SK-N-SH (cell line): ENCODE measurements around the gene PCNX2. TPM values are rescaled to one million over a fixed set of nuclear protein-coding genes. Genes with fewer than 3 reads are reported as not detected.

Experiments used
- CTCF ChIA-PET: fragments of 300-600, 350-600 bp; formaldehyde crosslinking; extraction: SDS; loops from one replicate; lab custom pipeline; 2021; lab: Yijun Ruan, JAX
- POLR2A ChIA-PET: fragments of 350-600 bp; sonication (Branson Sonifier 250); formaldehyde crosslinking; extraction: SDS; loops from one replicate; lab custom pipeline; 2020; ENCODE audit warnings: antibody characterized with exemption, inconsistent platforms; lab: Yijun Ruan, JAX
- DNase-seq: peaks from one replicate; pipeline ENCODE4 v3.0.0; 2012
- H2AFZ ChIP-seq: fragments of 200-600 bp; sonication (generic); 2 replicates; pipeline ENCODE4 v1.8.1; 2016; ENCODE audit warnings: antibody characterized with exemption, mild to moderate bottlenecking, low read depth
- H3F3A ChIP-seq: fragments of 200-600 bp; sonication (generic); replicated peaks from 2 replicates; pipeline ENCODE3; 2016; ENCODE audit warnings: antibody characterized with exemption, mild to moderate bottlenecking; ENCODE audit not compliant: insufficient read depth
- H3K27ac ChIP-seq, 2 experiments: fragments of 200-500 bp in 1 of 2; fragments of 200-600 bp in 1 of 2; sonication (Bioruptor generic) in 1 of 2; sonication (generic), shearing (Covaris generic) in 1 of 2; 2 replicates each; pipeline versions ENCODE4 v1.5.1 to v1.6.1; 2014 to 2016; ENCODE audit warnings: low read depth in 2 of 2, inconsistent platforms in 1 of 2, low read length in 1 of 2, mild to moderate bottlenecking in 1 of 2, mixed read lengths in 1 of 2
- H3K27me3 ChIP-seq: fragments of 200-600 bp; sonication (generic), shearing (Covaris generic); 2 replicates; pipeline ENCODE4 v1.6.1; 2016; ENCODE audit warnings: mixed run types; ENCODE audit not compliant: insufficient read depth
- H3K36me3 ChIP-seq, 2 experiments: fragments of 200-500 bp in 1 of 2; fragments of 200-600 bp in 1 of 2; sonication (Bioruptor generic) in 1 of 2; sonication (generic) in 1 of 2; replicated peaks in 1 of 2; 2 replicates each; pipeline versions ENCODE3 to v1.5.1; 2014 to 2016; ENCODE audit warnings: low read length in 1 of 2, mild to moderate bottlenecking in 1 of 2; ENCODE audit not compliant: insufficient read depth in 2 of 2, control insufficient read depth in 1 of 2
- H3K4me1 ChIP-seq, 2 experiments: fragments of 200-500 bp in 1 of 2; fragments of 200-600 bp in 1 of 2; sonication (Bioruptor generic) in 1 of 2; sonication (generic), shearing (Covaris generic) in 1 of 2; 2 replicates each; pipeline versions ENCODE4 v1.5.1 to v1.6.1; 2014 to 2016; ENCODE audit warnings: low read depth in 1 of 2, low read length in 1 of 2, mixed run types in 1 of 2; ENCODE audit not compliant: insufficient read depth in 2 of 2, control insufficient read depth in 1 of 2
- H3K4me2 ChIP-seq: fragments of 200-600 bp; sonication (generic), shearing (Covaris generic); 2 replicates; pipeline ENCODE4 v1.6.1; 2017; ENCODE audit warnings: mixed run types
- H3K4me3 ChIP-seq, 2 experiments: fragments of 200-500 bp in 1 of 2; fragments of 200-600 bp in 1 of 2; sonication (Bioruptor generic) in 1 of 2; sonication (generic), shearing (Covaris generic) in 1 of 2; 2 replicates each; pipeline versions ENCODE4 v1.5.1 to v1.8.1; 2014 to 2016; ENCODE audit warnings: low read depth in 2 of 2, inconsistent platforms in 1 of 2, low read length in 1 of 2, mild to moderate bottlenecking in 1 of 2, mixed read lengths in 1 of 2, moderate library complexity in 1 of 2
- H3K79me2 ChIP-seq: fragments of 200-600 bp; sonication (generic); 2 replicates; pipeline ENCODE4 v1.8.1; 2017; ENCODE audit warnings: mild to moderate bottlenecking; ENCODE audit not compliant: insufficient read depth
- H3K9ac ChIP-seq: fragments of 200-600 bp; sonication (generic); 2 replicates; pipeline ENCODE4 v1.6.1; 2017; ENCODE audit warnings: mixed run types
- H3K9me2 ChIP-seq: fragments of 200-600 bp; sonication (generic); 2 replicates; pipeline ENCODE4 v1.6.1; 2017; ENCODE audit warnings: mixed run types
- H3K9me3 ChIP-seq: fragments of 200-600 bp; sonication (generic); 2 replicates; pipeline ENCODE4 v1.6.1; 2017; ENCODE audit warnings: mixed run types, mild to moderate bottlenecking, moderate library complexity
- H4K20me1 ChIP-seq: fragments of 200-600 bp; sonication (generic); 2 replicates; pipeline ENCODE4 v1.6.1; 2017; ENCODE audit warnings: mild to moderate bottlenecking, mixed run types; ENCODE audit not compliant: insufficient read depth
- CHD2 ChIP-seq: fragments of 150-350 bp; IDR thresholded peaks from 2 replicates; pipeline ENCODE4 v1.6.1; 2018; ENCODE audit warnings: low read length; ENCODE audit not compliant: partially characterized antibody
- EP300 ChIP-seq, 2 experiments: IDR thresholded peaks; 2 replicates each; pipeline versions ENCODE4 v1.4.0 to v1.6.1; 2012; ENCODE audit warnings: borderline replicate concordance in 1 of 2, low read depth in 1 of 2, low read length in 1 of 2
- EZH2phosphoT487 ChIP-seq: fragments of 200-600 bp; sonication (generic); IDR thresholded peaks from 2 replicates; pipeline ENCODE4 v1.6.1; 2017; ENCODE audit warnings: low read depth, mixed run types, mild to moderate bottlenecking, antibody characterized with exemption, moderate library complexity, borderline replicate concordance
- GATA2 ChIP-seq: sonication (generic); formaldehyde crosslinking; IDR thresholded peaks from 2 replicates; pipeline ENCODE4 v1.5.0; 2020; ENCODE audit warnings: mild to moderate bottlenecking, missing genetic modification reagents
- JUND ChIP-seq: IDR thresholded peaks from 2 replicates; pipeline ENCODE4 v1.4.0; 2012
- POLR2AphosphoS5 ChIP-seq: IDR thresholded peaks from 2 replicates; pipeline ENCODE4 v1.6.1; 2012; ENCODE audit warnings: low read depth, low read length
- RCOR1 ChIP-seq: fragments of 150-350 bp; IDR thresholded peaks from 2 replicates; pipeline ENCODE4 v1.6.1; 2017; ENCODE audit warnings: antibody characterized with exemption, low read length
- RXRA ChIP-seq: IDR thresholded peaks from 2 replicates; pipeline ENCODE4 v1.4.0; 2012; ENCODE audit warnings: low read depth, mild to moderate bottlenecking, borderline replicate concordance
- SIN3A ChIP-seq: IDR thresholded peaks from 2 replicates; pipeline ENCODE4 v1.6.1; 2012; ENCODE audit warnings: low read depth, mild to moderate bottlenecking, low read length, moderate library complexity, borderline replicate concordance
- YY1 ChIP-seq: IDR thresholded peaks from 2 replicates; pipeline ENCODE4 v1.4.0; 2012; ENCODE audit warnings: low read depth, mild to moderate bottlenecking
- WGBS: methylation state at CpG from one replicate; pipeline ENCODE4 v1.1.6; 2017; ENCODE audit warnings: low lambda C conversion rate; 5-methylcytosine and 5-hydroxymethylcytosine counted together
- polyA plus RNA-seq, 3 experiments: library from polyadenylated mRNA; depleted of rRNA; stranded (reverse); fragments of >200 nt; gene quantifications; 2 replicates each; pipeline ENCODE4 v1.2.3, GENCODE V29; 2012
- TF ChIP-seq, protein P1 (sequence below): fragments of 150-350 bp; IDR thresholded peaks from 2 replicates; pipeline ENCODE4 v1.6.1; 2016; ENCODE audit warnings: mild to moderate bottlenecking, low read depth, low read length
- TF ChIP-seq, protein P2 (sequence below): IDR thresholded peaks from 2 replicates; pipeline ENCODE4 v1.6.1; 2012; ENCODE audit warnings: mild to moderate bottlenecking, low read depth, low read length, moderate library complexity
- TF ChIP-seq, protein P3 (sequence below): IDR thresholded peaks from 2 replicates; pipeline ENCODE4 v1.4.0; 2012; ENCODE audit warnings: low read depth, borderline replicate concordance
- TF ChIP-seq, protein P4 (sequence below): IDR thresholded peaks from 2 replicates; pipeline ENCODE4 v1.4.0; 2012; ENCODE audit warnings: low read depth
- TF ChIP-seq, protein P5 (sequence below): IDR thresholded peaks from 2 replicates; pipeline ENCODE4; 2012

Gene PCNX2
- polyA plus RNA-seq, 1 of the 3 experiments (the other 2 are of a cell fraction): 10.6 TPM

DNA sequence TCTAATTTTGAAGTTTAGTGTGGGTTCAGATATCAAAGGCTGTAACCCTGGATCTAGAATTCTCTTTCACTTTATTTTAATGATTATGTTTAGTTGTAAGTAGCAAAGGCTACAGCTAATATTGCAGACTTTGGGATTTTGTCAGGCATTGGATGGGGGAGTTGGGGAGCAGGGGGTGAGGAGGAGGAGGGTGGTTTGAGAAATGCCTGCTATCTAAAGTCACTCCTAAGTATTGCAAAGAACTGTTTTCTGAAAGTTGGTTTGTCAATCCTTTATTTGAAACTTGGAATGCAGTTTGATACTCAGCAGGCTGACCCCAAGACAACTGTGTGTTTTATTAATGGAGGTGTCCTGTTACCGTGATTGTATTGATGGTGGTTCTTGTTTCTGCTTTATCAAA lies 343.9 kb downstream of the PCNX2 start:
- Histone ChIP-seq H3K36me3 (peaks cover 0 to 7% of the 10 kb centered on the region in 2 experiments), H4K20me1 (no peaks in the 10 kb centered on the region), H3K27ac (peak overlapping the region in 1 of 2 experiments; percentile 25; a peak in 1 of 4 replicates), H3K9me3 (no peaks in the 10 kb centered on the region), H3K9me2 (no peaks in the 10 kb centered on the region), H3K27me3 (no peaks in the 10 kb centered on the region), H3K4me3 (peak overlapping the region; percentile 81 to 87), H2AFZ (peak overlapping the region; percentile 95; the same call in 1 of the 2 replicates), H3K79me2 (peaks cover 4% of the 10 kb centered on the region; the same call in 1 of the 2 replicates), H3K4me2 (peak overlapping the region; percentile 83), H3F3A (no peaks in the 10 kb centered on the region), H3K9ac (0 out of 2 replicates have a peak overlapping the region, but pooled peaks have one; percentile 67), H3K4me1 (peaks cover 0 to 20% of the 10 kb centered on the region in 2 experiments; a peak in 3 of 4 replicates)
- 79% methylated on average over 1 of the region's 1 CpG for WGBS
- no peak for TF ChIP-seq YY1
- TF ChIP-seq, protein P1, sequence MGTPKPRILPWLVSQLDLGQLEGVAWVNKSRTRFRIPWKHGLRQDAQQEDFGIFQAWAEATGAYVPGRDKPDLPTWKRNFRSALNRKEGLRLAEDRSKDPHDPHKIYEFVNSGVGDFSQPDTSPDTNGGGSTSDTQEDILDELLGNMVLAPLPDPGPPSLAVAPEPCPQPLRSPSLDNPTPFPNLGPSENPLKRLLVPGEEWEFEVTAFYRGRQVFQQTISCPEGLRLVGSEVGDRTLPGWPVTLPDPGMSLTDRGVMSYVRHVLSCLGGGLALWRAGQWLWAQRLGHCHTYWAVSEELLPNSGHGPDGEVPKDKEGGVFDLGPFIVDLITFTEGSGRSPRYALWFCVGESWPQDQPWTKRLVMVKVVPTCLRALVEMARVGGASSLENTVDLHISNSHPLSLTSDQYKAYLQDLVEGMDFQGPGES: no peak
- TF ChIP-seq POLR2AphosphoS5: no peak
- no peak for TF ChIP-seq EP300 (IDR thresholded peaks at IDR 0.05; ENCODE audit: borderline replicate concordance in 1 of 2, low read depth in 1 of 2, low read length in 1 of 2)
- TF ChIP-seq GATA2: no peak
- no peak for TF ChIP-seq CHD2
- no peak for TF ChIP-seq JUND
- TF ChIP-seq, protein P2, sequence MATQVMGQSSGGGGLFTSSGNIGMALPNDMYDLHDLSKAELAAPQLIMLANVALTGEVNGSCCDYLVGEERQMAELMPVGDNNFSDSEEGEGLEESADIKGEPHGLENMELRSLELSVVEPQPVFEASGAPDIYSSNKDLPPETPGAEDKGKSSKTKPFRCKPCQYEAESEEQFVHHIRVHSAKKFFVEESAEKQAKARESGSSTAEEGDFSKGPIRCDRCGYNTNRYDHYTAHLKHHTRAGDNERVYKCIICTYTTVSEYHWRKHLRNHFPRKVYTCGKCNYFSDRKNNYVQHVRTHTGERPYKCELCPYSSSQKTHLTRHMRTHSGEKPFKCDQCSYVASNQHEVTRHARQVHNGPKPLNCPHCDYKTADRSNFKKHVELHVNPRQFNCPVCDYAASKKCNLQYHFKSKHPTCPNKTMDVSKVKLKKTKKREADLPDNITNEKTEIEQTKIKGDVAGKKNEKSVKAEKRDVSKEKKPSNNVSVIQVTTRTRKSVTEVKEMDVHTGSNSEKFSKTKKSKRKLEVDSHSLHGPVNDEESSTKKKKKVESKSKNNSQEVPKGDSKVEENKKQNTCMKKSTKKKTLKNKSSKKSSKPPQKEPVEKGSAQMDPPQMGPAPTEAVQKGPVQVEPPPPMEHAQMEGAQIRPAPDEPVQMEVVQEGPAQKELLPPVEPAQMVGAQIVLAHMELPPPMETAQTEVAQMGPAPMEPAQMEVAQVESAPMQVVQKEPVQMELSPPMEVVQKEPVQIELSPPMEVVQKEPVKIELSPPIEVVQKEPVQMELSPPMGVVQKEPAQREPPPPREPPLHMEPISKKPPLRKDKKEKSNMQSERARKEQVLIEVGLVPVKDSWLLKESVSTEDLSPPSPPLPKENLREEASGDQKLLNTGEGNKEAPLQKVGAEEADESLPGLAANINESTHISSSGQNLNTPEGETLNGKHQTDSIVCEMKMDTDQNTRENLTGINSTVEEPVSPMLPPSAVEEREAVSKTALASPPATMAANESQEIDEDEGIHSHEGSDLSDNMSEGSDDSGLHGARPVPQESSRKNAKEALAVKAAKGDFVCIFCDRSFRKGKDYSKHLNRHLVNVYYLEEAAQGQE: no peak
- no peak for TF ChIP-seq EZH2phosphoT487
- TF ChIP-seq, protein P3, sequence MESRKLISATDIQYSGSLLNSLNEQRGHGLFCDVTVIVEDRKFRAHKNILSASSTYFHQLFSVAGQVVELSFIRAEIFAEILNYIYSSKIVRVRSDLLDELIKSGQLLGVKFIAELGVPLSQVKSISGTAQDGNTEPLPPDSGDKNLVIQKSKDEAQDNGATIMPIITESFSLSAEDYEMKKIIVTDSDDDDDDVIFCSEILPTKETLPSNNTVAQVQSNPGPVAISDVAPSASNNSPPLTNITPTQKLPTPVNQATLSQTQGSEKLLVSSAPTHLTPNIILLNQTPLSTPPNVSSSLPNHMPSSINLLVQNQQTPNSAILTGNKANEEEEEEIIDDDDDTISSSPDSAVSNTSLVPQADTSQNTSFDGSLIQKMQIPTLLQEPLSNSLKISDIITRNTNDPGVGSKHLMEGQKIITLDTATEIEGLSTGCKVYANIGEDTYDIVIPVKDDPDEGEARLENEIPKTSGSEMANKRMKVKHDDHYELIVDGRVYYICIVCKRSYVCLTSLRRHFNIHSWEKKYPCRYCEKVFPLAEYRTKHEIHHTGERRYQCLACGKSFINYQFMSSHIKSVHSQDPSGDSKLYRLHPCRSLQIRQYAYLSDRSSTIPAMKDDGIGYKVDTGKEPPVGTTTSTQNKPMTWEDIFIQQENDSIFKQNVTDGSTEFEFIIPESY: no peak
- no peak for TF ChIP-seq RXRA
- TF ChIP-seq SIN3A: no peak
- TF ChIP-seq, protein P4, sequence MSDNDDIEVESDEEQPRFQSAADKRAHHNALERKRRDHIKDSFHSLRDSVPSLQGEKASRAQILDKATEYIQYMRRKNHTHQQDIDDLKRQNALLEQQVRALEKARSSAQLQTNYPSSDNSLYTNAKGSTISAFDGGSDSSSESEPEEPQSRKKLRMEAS: no peak
- TF ChIP-seq, protein P5, sequence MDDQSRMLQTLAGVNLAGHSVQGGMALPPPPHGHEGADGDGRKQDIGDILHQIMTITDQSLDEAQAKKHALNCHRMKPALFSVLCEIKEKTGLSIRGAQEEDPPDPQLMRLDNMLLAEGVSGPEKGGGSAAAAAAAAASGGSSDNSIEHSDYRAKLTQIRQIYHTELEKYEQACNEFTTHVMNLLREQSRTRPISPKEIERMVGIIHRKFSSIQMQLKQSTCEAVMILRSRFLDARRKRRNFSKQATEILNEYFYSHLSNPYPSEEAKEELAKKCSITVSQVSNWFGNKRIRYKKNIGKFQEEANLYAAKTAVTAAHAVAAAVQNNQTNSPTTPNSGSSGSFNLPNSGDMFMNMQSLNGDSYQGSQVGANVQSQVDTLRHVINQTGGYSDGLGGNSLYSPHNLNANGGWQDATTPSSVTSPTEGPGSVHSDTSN: no peak
- TF ChIP-seq RCOR1: no peak
- ChIA-PET CTCF (interaction anchor here (0.6 to 3.5 kb wide), 5 partner anchors 28 to 250 kb away, joined by 3 to 15 read pairs (median 4); no protein-coding TSS in a partner anchor), POLR2A (no interaction called here)
- DNase-seq: no peak
